Stimulated activated CD4-positive, alpha-beta T cell treated with anti-CD3 and anti-CD28 coated beads, Interleukin-4, amount 100 ng/mL, for 4 hours (primary cell): ENCODE results near the gene C2orf42.
"Not testable (repeated sequence)": the region's sequence is repeated elsewhere in the genome, so short reads cannot be mapped to it uniquely, and the experiment has no call there.

Experiments
- DNase-seq, 2 experiments: peaks; one replicate each; pipeline ENCODE4 v3.0.0-alpha.2; 2020

Gene C2orf42

GRCh38 chr2:70190418-70191243 lies at the start of gene C2orf42:
Gene C2orf42 (minus strand): TSS chr2:70191019. CDS start chr2:70181985, 9,034 bp downstream.
- peak; percentile 92 to 98 for DNase-seq

DNA sequence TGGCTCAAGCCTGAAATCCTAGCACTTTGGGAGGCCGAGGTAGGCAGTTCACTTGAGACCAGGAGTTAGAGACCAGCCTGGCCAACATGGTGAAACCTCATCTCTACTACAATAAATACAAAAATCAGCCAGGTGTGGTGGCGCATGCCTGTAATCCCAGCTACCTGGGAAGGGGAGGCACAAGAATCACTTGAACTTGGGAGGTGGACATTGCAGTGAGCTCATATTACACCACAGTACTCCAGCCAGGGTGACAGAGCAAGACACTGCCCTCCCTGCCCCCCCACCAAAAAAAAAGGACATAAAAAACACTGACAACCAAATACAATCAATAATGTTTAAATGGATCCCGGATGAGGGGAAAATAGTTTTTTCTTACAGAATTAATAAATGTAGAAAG lies 49.8 kb upstream of the C2orf42 start:
- no peak for DNase-seq

- DNase-seq: no peak
Observed at GRCh38 chr2:70233926-70234325, 43.1 kb upstream of the C2orf42 start.

DNA sequence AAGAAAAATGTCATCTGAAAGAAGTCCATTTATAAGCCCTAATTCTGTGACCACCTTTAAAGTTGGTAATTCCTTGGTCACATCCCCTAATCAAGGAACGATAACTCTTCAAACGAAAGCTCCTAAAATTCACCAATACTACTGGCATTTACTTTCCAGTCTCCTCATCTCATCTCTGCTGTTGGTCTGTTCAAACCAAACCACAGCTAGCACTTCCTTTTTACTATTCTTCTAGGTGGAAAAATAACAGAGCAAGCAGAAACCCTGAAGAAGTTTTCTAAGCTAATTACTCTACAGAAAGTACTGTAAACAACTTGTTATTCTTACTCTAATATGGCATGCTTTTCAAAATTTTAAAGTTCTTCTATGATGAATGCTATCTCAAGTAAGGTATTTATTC lies 36.0 kb upstream of the C2orf42 start:
- no peak for DNase-seq

- not testable (repeated sequence) for DNase-seq
Observed at GRCh38 chr2:70223305-70223704, 32.5 kb upstream of the C2orf42 start.

DNA sequence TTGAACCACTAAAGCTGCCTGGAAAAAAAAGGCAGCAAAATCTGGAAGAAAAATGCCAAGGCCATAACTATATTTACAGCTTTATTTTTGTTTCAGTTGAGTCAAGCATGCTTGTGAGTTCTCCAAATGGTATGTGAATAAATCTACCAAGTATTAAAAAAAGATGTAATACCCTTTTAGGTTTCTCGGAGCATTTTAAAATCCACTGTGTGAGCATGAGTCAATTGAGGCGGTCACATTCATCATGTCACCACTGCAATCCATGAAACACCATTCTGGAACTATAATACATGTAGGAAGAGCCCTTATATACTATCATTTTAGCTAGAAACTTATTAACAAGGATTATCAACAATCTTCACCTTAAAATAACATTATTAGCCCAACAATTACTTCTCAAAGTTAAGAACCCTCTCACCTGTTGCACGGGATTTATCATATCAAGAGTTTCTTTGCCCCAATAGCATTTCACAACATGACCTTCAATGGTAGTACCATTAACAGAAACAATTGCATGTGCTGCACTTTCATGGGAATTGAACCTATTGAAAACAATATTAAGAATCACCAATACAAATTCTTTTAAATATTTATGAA lies 24.2 kb upstream of the C2orf42 start:
- DNase-seq: no peak

GRCh38 chr2:70214365-70214764 lies 23.5 kb upstream of the C2orf42 start:
- no peak for DNase-seq

- DNase-seq: no peak
Observed at GRCh38 chr2:70212298-70212932, 21.6 kb upstream of the C2orf42 start.

DNA sequence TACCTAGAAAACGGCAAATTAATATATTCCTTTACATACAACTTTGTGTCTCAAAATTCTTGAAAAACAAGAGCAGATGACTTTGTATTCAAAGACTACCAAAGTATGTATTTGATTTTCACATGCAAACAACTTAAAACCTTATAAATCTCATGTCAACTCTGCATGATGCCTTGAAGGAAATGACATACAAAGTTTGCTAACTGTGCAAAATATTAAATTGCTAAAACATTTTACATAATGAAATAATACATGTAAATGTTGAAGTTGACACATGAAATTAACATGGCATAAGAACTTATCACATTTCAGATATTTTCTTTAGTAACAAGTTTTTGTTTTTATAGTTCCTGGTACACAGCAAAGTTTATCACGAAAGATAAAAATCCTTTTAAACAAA lies 20.8 kb upstream of the C2orf42 start:
- no peak for DNase-seq

GRCh38 chr2:70204452-70204851 lies 13.6 kb upstream of the C2orf42 start:
- DNase-seq: no peak

DNA sequence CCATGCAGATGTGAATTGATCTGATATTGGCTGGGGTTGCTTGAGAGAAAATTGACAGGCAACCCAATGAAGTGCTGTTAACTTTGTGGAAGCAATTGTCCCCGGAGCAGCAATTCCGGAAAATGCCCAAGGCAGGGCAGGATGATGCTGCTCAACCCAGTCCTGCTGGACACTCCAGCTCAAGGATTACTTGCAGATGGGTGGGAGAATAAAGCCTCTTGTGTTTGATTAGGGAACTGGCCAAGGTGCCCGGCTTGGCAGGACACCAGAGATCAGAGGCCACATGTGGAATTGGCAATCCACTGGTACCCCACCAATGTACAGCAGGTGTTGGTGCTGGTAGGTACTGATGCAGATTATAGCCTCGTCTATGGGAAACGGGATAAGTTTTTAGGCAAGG lies 12.3 kb upstream of the C2orf42 start:
- no peak for DNase-seq

- no peak for DNase-seq
Observed at GRCh38 chr2:70202236-70202806, 11.5 kb upstream of the C2orf42 start.

GRCh38 chr2:70201831-70202230 lies 11.0 kb upstream of the C2orf42 start:
- no peak for DNase-seq

DNA sequence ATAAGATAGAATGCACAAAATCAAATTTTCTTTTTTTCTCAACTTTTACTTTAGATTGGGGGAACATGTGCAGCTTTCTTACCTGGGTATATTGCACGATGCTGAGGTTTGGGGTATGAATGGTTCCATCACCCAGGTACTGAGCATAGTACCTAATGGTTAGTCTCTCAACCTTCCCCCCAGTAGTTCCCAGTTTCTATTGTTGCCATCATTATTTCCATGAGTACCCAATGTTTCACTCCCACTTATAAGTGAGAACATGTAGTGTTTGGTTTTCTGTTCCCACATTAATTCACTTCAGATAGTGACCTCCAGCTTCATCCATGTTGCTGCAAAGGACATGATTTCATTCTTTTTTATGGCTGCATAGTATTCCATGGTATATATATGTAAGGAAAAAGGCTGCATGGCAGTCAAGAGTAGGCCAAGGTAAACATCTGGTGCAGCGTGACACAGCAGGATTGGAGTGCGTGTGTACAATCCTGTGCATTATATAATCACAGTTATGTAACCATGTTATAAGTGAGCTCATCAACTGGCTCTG lies 10.5 kb upstream of the C2orf42 start:
- no peak for DNase-seq

- DNase-seq: no peak
Observed at GRCh38 chr2:70199320-70199864, 8.6 kb upstream of the C2orf42 start.

DNA sequence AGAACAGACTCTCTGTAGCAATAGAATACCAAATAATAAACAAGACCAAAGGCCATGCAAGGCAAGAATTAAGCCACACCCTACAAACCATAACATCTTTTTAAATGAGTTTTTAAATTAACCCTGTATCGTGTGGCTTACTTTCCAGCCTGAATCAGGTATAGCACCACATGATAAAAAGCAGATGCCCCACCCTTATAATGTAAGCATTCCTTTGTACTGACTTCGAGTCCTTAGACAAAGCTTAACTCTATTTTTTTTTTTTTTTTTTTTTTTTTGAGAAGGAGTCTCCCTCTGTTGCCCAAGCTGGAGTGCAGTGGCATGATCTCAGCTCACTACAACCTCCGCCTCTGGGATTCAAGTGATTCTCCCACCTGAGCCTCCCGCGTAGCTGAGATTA lies 1.7 kb upstream of the C2orf42 start:
- DNase-seq: no peak

- no peak for DNase-seq
Observed at GRCh38 chr2:70191244-70191735, 471 bp upstream of the C2orf42 start.

DNA sequence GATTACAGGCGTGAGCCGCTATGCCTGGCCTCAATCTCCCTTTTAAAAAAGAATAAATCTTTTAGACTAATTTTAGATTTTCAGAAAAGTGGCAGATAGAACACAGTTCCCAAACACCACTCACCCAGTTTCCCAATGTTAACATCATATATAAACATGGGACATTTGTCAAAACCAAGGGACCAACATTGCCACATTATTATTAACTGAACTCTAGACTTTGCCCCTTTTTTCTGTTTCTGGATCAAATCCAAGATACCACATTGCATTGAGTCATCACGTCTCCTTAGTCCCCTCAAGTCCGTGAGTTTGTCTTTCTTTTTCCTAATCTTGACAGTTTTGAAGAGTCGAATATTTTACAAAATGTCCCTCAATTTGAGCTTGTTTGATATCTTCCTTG lies 2.4 kb downstream of the C2orf42 start:
- no peak for DNase-seq

GRCh38 chr2:70187170-70187569 lies 3.6 kb downstream of the C2orf42 start:
- not testable (repeated sequence) for DNase-seq

DNA sequence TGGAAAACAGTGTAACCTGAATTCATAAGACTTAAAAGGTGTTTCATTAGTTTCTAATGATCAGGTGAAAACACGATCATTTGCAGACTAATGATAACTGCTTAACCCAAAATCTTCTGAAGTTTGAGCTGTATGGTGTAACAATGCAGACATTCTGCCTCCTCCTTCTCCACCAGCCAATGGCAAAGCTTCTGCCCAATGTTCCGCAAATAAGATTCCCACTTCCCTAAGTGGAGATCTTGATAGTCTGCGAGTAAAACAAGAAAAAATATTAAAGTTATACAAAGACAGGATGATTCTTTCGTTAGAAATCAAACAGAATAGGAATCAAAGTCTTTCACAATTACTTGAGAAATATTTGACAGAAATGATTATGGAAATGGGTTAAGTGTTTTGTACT lies 8.1 kb downstream of the C2orf42 start:
- no peak for DNase-seq

- no peak for DNase-seq
Observed at GRCh38 chr2:70181363-70181956, 9.4 kb downstream of the C2orf42 start.

DNA sequence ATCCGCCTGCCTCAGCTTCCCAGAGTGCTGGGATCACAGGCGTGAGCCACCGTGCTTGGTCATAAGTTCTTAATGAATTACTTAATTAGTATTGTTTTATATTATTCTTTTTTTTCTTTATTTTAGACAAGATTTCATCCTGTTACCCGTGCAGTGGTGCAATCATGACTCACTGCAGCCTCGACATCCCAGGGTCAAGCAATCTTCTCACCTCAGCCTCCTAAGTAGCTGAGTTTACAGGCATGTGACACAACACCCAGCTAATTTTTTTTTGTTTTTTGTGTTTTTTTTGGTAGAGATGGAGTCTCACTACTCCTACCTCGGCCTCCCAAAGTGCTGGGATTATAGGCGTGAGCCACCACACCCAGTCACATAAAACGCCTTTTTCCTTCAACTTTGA lies 17.3 kb downstream of the C2orf42 start:
- DNase-seq: no peak
